SK-MEL-5 (cell line): ENCODE data around the gene ZNF428. TPM values are rescaled to one million over a fixed set of nuclear protein-coding genes. Genes with fewer than 3 reads are reported as not detected.
"Not testable (repeated sequence)": the region's sequence is repeated elsewhere in the genome, so short reads cannot be mapped to it uniquely, and the experiment has no call there.

Experiments
- DNase-seq: peaks from one replicate; pipeline ENCODE4 v3.0.0-alpha.2; 2016; ENCODE audit warnings: low read depth, low spot score
- in situ Hi-C: cut with HindIII; loops from 2 replicates; pipeline ENCODE4 v1.10.0; 2016; ENCODE audit warnings: low sequenced_read_pairs, high pct_unique_total_duplicates, low pct_unique_long_range_greater_than_20kb
- total RNA-seq: library from RNA; depleted of rRNA; stranded (reverse); fragments of >200 nt; shearing (Covaris generic); gene quantifications from 2 replicates; pipeline ENCODE4 v1.2.3, GENCODE V29; 2014

The ZNF428 gene
- total RNA-seq, 1 experiment from 2014 or later = 44.6 TPM

GRCh38 chr19:43624933-43625332, 5.5 kb upstream of the ZNF428 start:
- in situ Hi-C loops = no loop called here
- DNase-seq = peak; percentile 74

DNA sequence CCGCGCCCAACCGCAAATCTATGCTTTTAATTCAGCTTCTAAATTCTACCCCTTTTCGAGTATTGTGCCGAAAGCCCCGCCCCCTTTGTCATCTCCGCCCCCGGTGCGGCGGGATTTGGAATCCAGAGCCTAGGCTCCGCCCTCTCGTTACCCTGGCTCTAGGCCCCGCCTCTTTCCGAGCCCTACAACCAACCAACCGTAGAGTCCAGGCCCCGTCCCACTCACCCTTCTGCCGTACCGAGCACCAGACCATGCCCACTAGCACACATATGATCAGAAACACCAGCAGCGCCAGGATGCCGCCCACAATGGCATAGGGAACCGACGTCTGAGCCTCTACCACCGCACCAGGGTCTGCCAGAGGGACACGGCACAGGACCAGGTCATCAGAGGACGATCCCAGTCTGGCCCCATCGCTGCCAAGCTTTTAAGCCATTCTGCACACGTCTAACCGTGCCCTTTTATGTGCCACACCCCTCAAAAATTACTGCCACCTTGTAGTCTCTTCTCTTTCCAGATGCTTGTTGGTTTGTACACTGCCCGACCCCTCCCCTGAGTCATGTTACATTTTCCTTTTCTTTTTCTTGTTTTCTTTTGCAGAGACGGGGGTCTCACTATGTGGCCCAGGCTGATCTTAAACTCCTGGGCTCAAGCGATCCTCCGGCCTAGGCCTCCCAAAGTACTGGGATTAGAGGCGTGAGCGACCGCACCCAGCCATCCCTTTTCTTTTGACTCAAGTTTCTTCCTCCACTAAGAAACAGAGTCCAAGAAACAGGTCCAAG, 4.7 kb upstream of the ZNF428 start:
- no peak for DNase-seq
- in situ Hi-C loops = no loop called here

DNA sequence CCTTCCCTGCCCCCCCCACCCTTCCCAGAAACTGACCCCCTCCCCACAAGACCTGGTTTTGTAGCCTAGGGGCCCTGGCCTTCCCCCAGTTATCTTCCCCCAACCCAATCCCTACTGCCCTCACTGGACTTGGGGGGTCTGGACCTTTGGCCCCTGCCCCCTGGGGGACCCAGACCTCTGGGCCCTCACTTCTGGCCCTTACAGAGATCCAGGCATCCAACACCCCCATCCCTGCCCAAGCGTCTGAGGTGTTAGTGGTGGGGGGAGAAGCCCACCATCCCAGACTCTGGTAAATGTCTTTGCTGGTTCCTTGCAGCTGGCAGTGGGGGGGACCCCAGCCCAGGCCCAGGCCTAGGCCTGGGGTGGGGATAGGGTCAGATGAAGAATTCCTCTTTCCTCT, 3.5 kb upstream of the ZNF428 start:
- in situ Hi-C loops = no loop called here
- DNase-seq = no peak

DNA sequence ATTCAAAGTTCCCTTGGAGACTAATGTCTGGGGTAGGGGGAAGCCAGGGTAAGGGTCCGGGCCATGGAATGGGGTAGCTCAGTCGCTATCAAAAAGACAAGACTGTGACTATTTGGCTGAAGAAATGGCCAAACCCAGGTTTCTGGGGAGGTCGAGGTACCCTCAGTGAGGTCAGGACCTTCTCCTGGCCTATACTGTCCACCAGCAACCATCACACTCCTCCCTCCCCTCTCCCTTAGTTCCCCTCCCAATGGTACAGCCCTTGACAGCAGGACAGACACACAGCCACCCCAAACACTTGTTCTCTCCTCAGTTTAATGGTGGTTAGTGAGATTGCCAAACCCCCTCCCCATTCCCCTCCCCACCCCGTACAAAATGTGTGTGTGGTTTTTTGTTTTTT, 2.6 kb upstream of the ZNF428 start:
- DNase-seq = no peak
- in situ Hi-C loops = no loop called here

DNA sequence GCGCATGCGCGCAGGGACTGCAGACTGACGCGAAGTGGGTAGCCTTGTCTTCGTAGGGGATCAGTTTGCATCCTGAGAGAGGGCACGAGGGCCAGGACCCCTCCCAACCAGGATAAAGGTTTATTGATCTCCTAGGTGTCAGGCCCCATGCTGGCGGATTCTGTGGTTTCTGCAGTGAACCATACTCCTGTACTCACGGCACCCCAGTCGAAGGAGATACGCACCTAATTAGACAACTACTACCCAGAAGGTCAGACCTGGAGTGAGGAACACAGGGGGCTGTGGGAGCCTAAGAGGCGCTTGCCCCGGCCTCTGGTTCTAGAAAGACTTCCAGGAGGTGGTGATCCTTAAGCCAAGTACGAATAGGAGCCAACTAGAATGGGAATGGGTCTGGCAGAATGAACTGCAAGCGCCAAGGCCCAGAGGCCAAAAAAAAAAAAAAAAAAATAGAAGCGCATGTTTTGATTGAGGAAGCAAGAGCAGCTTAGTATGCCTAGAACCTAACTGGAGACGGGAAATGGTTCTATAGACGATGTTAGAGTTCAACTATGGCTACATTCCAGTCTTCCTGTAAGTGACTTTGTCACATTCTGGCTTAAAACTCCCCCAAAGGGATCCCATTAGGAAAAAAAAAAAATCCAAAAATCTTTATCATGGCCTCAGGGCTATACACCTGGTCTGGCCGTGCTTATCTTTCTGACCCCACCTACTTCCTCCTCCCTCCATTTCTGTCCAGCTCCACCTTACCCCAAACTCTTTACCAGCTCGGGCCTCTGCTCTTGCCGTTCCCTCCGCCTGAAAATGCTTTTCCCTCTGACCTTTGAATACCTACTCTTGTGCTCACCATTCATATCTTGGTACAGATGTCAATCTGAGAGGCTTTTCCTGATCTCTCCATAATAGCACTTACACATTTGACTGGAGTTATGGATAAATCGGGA, 902 bp upstream of the ZNF428 start:
- DNase-seq = no peak
- in situ Hi-C loops = no loop called here

- peak; percentile 45 for DNase-seq
- in situ Hi-C loops = no loop called here
Observed at GRCh38 chr19:43618921-43619261, 538 bp downstream of the ZNF428 start.

- DNase-seq = no peak
- in situ Hi-C loops = no loop called here
Observed at GRCh38 chr19:43616954-43617353, 2.5 kb downstream of the ZNF428 start.

- in situ Hi-C loops = no loop called here
- no peak for DNase-seq
Observed at GRCh38 chr19:43616306-43616705, 3.1 kb downstream of the ZNF428 start.

DNA sequence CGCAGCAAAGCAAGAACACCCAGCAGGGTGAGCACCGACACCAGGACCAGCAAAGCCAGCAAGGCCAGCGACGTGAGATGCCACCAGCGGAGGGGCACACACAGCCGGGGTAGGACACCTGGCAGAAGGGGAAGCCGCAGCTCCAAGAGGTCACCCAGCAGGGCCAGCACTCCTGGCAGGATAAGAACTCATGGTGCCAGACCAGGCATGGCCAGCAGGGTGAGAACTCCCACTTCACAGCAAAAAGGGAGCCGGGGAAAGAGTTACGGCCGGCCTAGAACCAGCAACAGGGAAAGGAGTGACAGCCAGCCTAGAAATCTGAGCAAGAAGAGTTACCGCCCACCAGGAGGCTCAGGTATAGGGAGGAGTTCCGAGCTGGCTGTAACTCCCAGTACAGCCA, 7.1 kb downstream of the ZNF428 start:
- no peak for DNase-seq
- in situ Hi-C loops = no loop called here

- no peak for DNase-seq
- in situ Hi-C loops = no loop called here
Observed at GRCh38 chr19:43611788-43612187, 7.6 kb downstream of the ZNF428 start, which contains the start of gene SRRM5. TSS of gene SRRM5 (plus strand) at chr19:43612088. CDS start at chr19:43612122, 34 bp downstream.

GRCh38 chr19:43610493-43610892, 8.9 kb downstream of the ZNF428 start:
- in situ Hi-C loops = no loop called here
- DNase-seq = no peak

- in situ Hi-C loops = no loop called here
- no peak for DNase-seq
Observed at GRCh38 chr19:43609872-43610271, 9.6 kb downstream of the ZNF428 start.

GRCh38 chr19:43607238-43608205, 11.9 kb downstream of the ZNF428 start:
- DNase-seq = no peak
- in situ Hi-C loops = no loop called here

- in situ Hi-C loops = no loop called here
- DNase-seq = peak; percentile 51
Observed at GRCh38 chr19:43606569-43607229, 12.7 kb downstream of the ZNF428 start.

DNA sequence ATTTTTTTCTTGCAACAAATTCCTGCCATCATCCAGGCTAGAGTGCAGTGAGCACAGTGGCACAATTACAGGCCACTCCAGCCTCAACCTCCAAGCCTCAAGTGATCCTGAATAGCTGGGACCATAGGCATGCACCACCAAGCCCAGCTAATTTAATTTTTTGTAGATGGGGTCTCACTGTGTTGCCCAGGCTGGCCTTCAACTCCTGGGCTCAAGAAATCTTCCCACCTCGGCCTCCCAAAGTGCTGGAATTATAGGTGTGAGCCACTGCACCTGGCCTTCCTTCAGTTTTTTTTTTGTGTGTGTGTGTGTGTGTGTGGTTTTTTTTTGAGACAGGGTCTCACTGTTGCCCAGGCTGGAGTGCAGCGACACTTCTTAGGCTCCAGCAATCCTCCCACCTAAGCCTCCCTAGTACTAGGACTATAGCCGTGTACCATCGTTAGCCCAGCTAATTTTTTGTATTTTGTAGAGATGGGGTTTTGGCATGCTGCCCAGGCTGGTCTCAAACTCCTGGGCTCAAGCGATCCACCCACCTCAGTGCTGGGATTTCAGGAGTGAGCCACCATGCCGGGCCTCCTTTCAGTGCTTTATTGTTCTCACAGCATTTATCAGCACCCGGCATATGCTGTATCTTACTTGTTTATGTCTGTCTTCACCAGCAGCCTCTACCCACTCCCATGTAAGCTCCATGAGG, 13.4 kb downstream of the ZNF428 start:
- DNase-seq = no peak
- in situ Hi-C loops = no loop called here

GRCh38 chr19:43600326-43600725, 19.1 kb downstream of the ZNF428 start:
- DNase-seq, in situ Hi-C loops: not testable (repeated sequence)
